GM10248 (cell line): ENCODE data around the gene LRRC59.

Source experiments
- CTCF ChIA-PET: fragments of 300-600 bp; sonication (Branson Sonifier 250); formaldehyde crosslinking; extraction: SDS; loops from one replicate; lab custom pipeline; 2021; ENCODE audit warnings: antibody characterized with exemption; lab: Yijun Ruan, JAX
- POLR2A ChIA-PET: fragments of 350-650 bp; sonication (Branson Sonifier 250); formaldehyde crosslinking; extraction: SDS; loops from one replicate; lab custom pipeline; 2020; ENCODE audit warnings: antibody characterized with exemption; lab: Yijun Ruan, JAX
- DNase-seq: peaks from one replicate; pipeline ENCODE4 v3.0.0; 2012; ENCODE audit errors: extremely low spot score
- TF ChIP-seq, protein P1 (sequence below): IDR thresholded peaks from 2 replicates; pipeline ENCODE4 v1.5.1; 2012; ENCODE audit warnings: mild to moderate bottlenecking, low read depth; ENCODE audit errors: extremely low read depth, missing control alignments, control extremely low read depth

LRRC59 gene

GRCh38 chr17:50359998-50360461 lies 37.3 kb downstream of the LRRC59 start:
- TF ChIP-seq, protein P1, sequence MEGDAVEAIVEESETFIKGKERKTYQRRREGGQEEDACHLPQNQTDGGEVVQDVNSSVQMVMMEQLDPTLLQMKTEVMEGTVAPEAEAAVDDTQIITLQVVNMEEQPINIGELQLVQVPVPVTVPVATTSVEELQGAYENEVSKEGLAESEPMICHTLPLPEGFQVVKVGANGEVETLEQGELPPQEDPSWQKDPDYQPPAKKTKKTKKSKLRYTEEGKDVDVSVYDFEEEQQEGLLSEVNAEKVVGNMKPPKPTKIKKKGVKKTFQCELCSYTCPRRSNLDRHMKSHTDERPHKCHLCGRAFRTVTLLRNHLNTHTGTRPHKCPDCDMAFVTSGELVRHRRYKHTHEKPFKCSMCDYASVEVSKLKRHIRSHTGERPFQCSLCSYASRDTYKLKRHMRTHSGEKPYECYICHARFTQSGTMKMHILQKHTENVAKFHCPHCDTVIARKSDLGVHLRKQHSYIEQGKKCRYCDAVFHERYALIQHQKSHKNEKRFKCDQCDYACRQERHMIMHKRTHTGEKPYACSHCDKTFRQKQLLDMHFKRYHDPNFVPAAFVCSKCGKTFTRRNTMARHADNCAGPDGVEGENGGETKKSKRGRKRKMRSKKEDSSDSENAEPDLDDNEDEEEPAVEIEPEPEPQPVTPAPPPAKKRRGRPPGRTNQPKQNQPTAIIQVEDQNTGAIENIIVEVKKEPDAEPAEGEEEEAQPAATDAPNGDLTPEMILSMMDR: no peak
- ChIA-PET CTCF (interaction anchor here (0.7 to 5.6 kb wide), 9 partner anchors 12 to 335 kb away, joined by 3 to 66 read pairs (median 4); partner anchors contain the start of genes EME1, LRRC59, MRPL27 and XYLT2), POLR2A (interaction anchor here (0.6 kb wide), 2 partner anchors 17 to 573 kb away, joined by 3 to 7 read pairs; no protein-coding TSS in a partner anchor)
- DNase-seq: no peak

DNA sequence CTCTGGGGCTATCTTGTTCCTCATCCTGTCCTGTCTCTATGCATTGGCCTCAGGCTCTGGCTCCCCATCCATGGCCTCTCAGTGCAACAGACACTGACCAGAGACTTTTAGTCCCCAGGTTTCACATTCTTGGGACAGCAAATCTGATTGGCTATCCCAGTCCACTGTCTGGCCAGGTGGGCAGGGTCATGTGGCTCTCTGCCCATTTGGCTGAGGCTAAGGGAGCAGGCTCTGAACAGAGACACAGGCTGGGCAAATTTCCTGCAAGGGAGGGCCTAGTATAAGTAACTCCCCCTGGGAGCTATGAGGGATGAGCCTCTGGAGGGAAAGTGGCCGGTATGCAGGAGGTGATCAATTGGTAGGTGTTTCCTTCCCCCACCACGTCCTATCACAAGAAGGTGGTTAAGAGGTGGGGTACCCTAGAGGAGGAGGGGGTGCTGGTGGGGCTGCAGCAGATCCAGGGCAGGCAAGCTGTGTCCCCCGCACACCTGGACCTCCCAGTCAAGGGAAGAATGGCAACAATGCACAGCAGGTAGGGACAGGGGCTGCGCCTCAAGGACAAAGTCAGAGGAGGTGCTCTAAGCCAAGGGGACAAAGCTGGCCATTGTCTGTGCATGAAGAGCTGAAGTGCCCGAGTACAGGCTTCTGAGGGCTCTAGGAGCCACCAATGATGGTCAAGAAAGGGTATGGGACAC lies 38.2 kb downstream of the LRRC59 start:
- no peak for DNase-seq
- TF ChIP-seq, protein P1: no peak
- ChIA-PET CTCF (interaction anchor here (1.0 to 5.6 kb wide), 7 partner anchors 13 to 88 kb away, joined by 3 to 66 read pairs (median 4); partner anchors contain the start of genes EME1, LRRC59, MRPL27 and XYLT2), POLR2A (no interaction called here)

- TF ChIP-seq, protein P1: no peak
- ChIA-PET POLR2A (no interaction called here), CTCF (interaction anchor here (1.3 to 5.6 kb wide), 4 partner anchors 12 to 158 kb away, joined by 3 to 66 read pairs (median 6); partner anchors contain the start of genes EME1, LRRC59, MRPL27 and XYLT2)
- no peak for DNase-seq
Measured at GRCh38 chr17:50358177-50358576, 39.1 kb downstream of the LRRC59 start.

- POLR2A ChIA-PET: interaction anchor here (0.8 kb wide), 1 partner anchor 26 kb away, joined by 4 read pairs; no protein-coding TSS in a partner anchor
- TF ChIP-seq, protein P1: no peak
- no peak for DNase-seq
- CTCF ChIA-PET: no interaction called here
Measured at GRCh38 chr17:50356892-50357510, 40.3 kb downstream of the LRRC59 start.

DNA sequence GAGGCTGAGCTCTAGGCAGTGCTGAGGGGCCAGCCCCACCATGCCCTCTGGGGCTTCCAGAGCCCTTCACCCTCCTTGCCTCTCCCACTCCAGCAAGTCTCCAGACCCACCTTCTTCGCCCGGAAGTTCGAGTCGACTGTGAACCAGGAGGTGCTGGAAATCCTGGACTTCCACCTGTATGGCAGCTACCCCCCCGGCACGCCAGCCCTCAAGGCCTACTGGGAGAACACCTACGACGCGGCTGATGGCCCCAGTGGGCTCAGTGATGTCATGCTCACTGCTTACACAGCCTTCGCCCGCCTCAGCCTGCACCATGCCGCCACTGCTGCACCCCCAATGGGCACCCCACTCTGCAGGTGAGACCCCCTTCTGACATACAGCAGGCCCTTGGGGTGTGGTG lies 40.9 kb downstream of the LRRC59 start:
- ChIA-PET CTCF (interaction anchor here (2.7 kb wide), 1 partner anchor 40 kb away, joined by 11 read pairs; the partner anchor contains the start of gene LRRC59), POLR2A (interaction anchor here (0.8 kb wide), 1 partner anchor 27 kb away, joined by 4 read pairs; no protein-coding TSS in a partner anchor)
- TF ChIP-seq, protein P1: no peak
- no peak for DNase-seq

DNA sequence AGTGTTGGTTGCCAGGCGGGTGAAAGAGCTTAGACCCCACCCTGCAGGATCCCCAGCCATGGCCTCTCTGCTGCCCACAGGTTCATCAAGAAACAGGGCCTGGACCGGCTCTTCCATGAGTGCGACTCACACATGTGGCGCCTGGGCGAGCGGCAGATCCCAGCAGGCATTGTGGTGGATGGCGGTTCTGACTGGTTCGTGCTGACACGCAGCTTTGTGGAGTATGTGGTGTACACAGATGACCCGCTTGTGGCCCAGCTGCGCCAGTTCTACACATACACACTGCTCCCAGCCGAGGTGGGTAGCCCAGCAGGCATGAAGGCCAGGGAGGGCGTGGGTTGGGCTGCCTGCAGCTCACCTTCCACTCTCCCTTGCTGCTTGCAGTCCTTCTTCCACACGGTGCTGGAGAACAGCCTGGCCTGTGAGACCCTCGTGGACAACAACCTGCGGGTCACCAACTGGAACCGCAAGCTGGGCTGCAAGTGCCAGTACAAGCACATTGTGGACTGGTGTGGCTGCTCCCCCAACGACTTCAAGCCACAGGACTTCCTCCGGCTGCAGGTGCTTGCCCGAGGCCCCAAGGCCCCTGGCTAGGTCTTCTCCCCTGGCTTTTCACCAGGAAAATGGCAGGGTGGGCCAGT lies 41.5 kb downstream of the LRRC59 start:
- CTCF ChIA-PET: interaction anchor here (1.3 to 2.7 kb wide), 2 partner anchors 13 to 41 kb away, joined by 4 to 11 read pairs; partner anchors contain the start of gene LRRC59
- no peak for DNase-seq
- POLR2A ChIA-PET: interaction anchor here (0.8 to 1.2 kb wide), 2 partner anchors 10 to 27 kb away, joined by 4 read pairs; no protein-coding TSS in a partner anchor
- TF ChIP-seq, protein P1: no peak
